NCI-H774 (cell line): ENCODE results near the gene NDUFS5.
"Not testable (repeated sequence)": the region's sequence is repeated elsewhere in the genome, so short reads cannot be mapped to it uniquely, and the experiment has no call there.

Source experiments
- DNase-seq: peaks from one replicate; lab custom pipeline; 2025; lab: John Stamatoyannopoulos, UW

Gene NDUFS5

GRCh38 chr1:39065542-39065941, 39.4 kb downstream of the NDUFS5 start:
- peak; percentile 5 for DNase-seq

- not testable (repeated sequence) for DNase-seq
Observed at GRCh38 chr1:39068227-39068626, 42.1 kb downstream of the NDUFS5 start.

- DNase-seq, result not testable (repeated sequence)
Observed at GRCh38 chr1:39071557-39071956, 45.4 kb downstream of the NDUFS5 start.

- DNase-seq, result no peak
Observed at GRCh38 chr1:39076127-39076798, 50.1 kb downstream of the NDUFS5 start.

- DNase-seq, result no peak
Observed at GRCh38 chr1:39076799-39077148, 50.6 kb downstream of the NDUFS5 start.

- no peak for DNase-seq
Observed at GRCh38 chr1:39080269-39080826, 54.2 kb downstream of the NDUFS5 start.

- no peak for DNase-seq
Observed at GRCh38 chr1:39080831-39081270, 54.7 kb downstream of the NDUFS5 start.

- peak; percentile 20 for DNase-seq
Observed at GRCh38 chr1:39081271-39082009, 55.3 kb downstream of the NDUFS5 start.

- DNase-seq, result no peak
Observed at GRCh38 chr1:39082010-39082799, 56.1 kb downstream of the NDUFS5 start.

GRCh38 chr1:39082811-39083576, 56.8 kb downstream of the NDUFS5 start:
- no peak for DNase-seq

- no peak for DNase-seq
Observed at GRCh38 chr1:39084191-39084590, 58.0 kb downstream of the NDUFS5 start.
